ENCODE measurements around the gene FASTKD2.

FASTKD2 gene

DNA sequence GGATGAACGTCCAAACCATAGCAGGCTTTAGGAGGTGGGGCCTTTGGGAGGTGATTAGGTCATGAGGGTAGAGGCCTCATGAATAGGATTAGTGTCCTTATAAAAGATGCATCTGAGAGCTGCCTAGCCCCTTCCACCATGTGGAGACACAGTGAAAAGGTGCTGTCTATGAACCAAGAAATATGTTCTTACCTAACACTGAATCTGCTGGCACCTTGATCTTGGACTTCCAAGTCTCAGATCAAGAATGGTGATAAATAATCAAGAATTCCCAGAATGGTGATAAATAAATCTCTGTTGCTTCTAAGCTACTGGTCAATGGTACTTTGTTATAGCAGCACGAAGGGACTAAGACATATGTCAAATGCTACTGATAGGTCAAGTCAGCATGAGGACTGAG is 32.1 kb upstream of the FASTKD2 start:
- H3K9me3 ChIP-seq (ENCODE audit: insufficient read depth, low read length), result no peaks in the 10 kb centered on the region
- no peaks in the 10 kb centered on the region for H3K79me2 ChIP-seq (ENCODE audit: low read length)
- H3K4me3 ChIP-seq (ENCODE audit: low read length), result no peak overlapping the region
- no peak for TF ChIP-seq EZH2phosphoT487 (IDR thresholded peaks at IDR 0.05; ENCODE audit: low read depth)
- no peak for TF ChIP-seq CTCF (IDR thresholded peaks at IDR 0.05; ENCODE audit: low read depth, low read length)
- H3K9ac ChIP-seq (ENCODE audit: low read length), result no peak overlapping the region
- no peaks in the 10 kb centered on the region for H3K4me1 ChIP-seq (ENCODE audit: low read length)
- H3K4me2 ChIP-seq (ENCODE audit: low read length), result no peak overlapping the region
- peaks cover 5% of the 10 kb centered on the region; the same call in 1 of the 2 replicates for H3K27me3 ChIP-seq (ENCODE audit: low read depth, low read length)
- H2AFZ ChIP-seq (ENCODE audit: low read depth, low read length), result no peak overlapping the region
- no peak overlapping the region for H3K27ac ChIP-seq (ENCODE audit: low read length)
- H4K20me1 ChIP-seq (ENCODE audit: insufficient read depth, low read length), result no peaks in the 10 kb centered on the region
- H3K36me3 ChIP-seq (replicated peaks; ENCODE audit: low read depth, low read length), result no peaks in the 10 kb centered on the region

DNA sequence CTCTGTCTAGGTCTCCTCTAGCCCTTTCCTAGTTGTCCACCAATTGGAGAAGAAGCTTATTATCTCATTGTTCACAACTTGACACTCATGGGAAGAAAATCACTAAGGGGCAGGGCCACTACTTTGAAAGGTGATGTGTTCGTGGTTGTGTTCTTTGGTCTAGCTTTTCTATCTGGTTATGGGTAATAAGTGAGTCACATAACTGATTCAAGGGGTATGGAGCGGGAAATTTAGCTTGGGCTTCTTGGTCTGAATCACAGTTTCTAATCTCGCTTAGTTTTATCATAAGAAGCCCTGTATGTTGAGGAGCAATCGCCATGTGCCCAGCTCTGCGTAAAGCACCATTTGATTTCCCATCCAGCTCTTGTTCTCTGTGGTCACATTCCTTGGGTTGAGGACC is 28.5 kb upstream of the FASTKD2 start:
- Histone ChIP-seq H3K4me2 (ENCODE audit: low read length) (no peak overlapping the region), H2AFZ (ENCODE audit: low read depth, low read length) (no peak overlapping the region), H3K79me2 (ENCODE audit: low read length) (no peaks in the 10 kb centered on the region), H3K36me3 (replicated peaks; ENCODE audit: low read depth, low read length) (no peaks in the 10 kb centered on the region), H4K20me1 (ENCODE audit: insufficient read depth, low read length) (no peaks in the 10 kb centered on the region), H3K9ac (ENCODE audit: low read length) (no peak overlapping the region), H3K4me1 (ENCODE audit: low read length) (no peaks in the 10 kb centered on the region), H3K9me3 (ENCODE audit: insufficient read depth, low read length) (no peaks in the 10 kb centered on the region), H3K27me3 (ENCODE audit: low read depth, low read length) (no peaks in the 10 kb centered on the region), H3K4me3 (ENCODE audit: low read length) (no peak overlapping the region), H3K27ac (ENCODE audit: low read length) (no peak overlapping the region)
- TF ChIP-seq EZH2phosphoT487 (IDR thresholded peaks at IDR 0.05; ENCODE audit: low read depth) (no peak), CTCF (IDR thresholded peaks at IDR 0.05; ENCODE audit: low read depth, low read length) (no peak)

DNA sequence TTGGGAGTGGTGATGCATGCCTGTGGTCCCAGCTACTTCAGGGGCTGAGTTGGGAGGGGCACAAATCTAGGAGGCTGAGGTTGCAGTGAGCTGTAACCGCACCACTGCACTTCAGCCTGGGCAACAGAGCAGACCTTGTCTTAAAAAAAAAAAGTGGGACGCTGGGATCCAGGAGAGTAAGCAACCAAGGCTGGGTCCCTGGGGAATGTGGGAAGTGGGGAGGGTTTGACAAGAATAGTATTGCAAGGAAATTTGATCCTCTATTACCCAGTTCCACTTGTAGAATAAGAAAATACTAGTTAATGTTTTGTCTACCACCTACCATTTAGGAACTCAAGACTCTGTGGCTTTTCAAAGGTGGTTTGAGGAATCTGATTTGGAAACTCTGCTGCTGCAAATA is 26.1 kb upstream of the FASTKD2 start:
- H3K9ac ChIP-seq (ENCODE audit: low read length), result no peak overlapping the region
- no peak overlapping the region for H3K27ac ChIP-seq (ENCODE audit: low read length)
- no peak overlapping the region for H2AFZ ChIP-seq (ENCODE audit: low read depth, low read length)
- H3K4me3 ChIP-seq (ENCODE audit: low read length), result no peak overlapping the region
- no peaks in the 10 kb centered on the region for H3K36me3 ChIP-seq (replicated peaks; ENCODE audit: low read depth, low read length)
- no peak overlapping the region for H3K4me2 ChIP-seq (ENCODE audit: low read length)
- no peaks in the 10 kb centered on the region for H3K79me2 ChIP-seq (ENCODE audit: low read length)
- H3K4me1 ChIP-seq (ENCODE audit: low read length), result no peaks in the 10 kb centered on the region
- H3K9me3 ChIP-seq (ENCODE audit: insufficient read depth, low read length), result no peaks in the 10 kb centered on the region
- no peak for TF ChIP-seq CTCF (IDR thresholded peaks at IDR 0.05; ENCODE audit: low read depth, low read length)
- no peak for TF ChIP-seq EZH2phosphoT487 (IDR thresholded peaks at IDR 0.05; ENCODE audit: low read depth)
- no peaks in the 10 kb centered on the region for H4K20me1 ChIP-seq (ENCODE audit: insufficient read depth, low read length)
- H3K27me3 ChIP-seq (ENCODE audit: low read depth, low read length), result no peaks in the 10 kb centered on the region

- Histone ChIP-seq H3K36me3 (replicated peaks; ENCODE audit: low read depth, low read length) (no peaks in the 10 kb centered on the region), H2AFZ (ENCODE audit: low read depth, low read length) (no peak overlapping the region), H3K79me2 (ENCODE audit: low read length) (no peaks in the 10 kb centered on the region), H3K4me3 (ENCODE audit: low read length) (no peak overlapping the region), H4K20me1 (ENCODE audit: insufficient read depth, low read length) (no peaks in the 10 kb centered on the region), H3K4me2 (ENCODE audit: low read length) (no peak overlapping the region), H3K9me3 (ENCODE audit: insufficient read depth, low read length) (no peaks in the 10 kb centered on the region), H3K9ac (ENCODE audit: low read length) (no peak overlapping the region), H3K4me1 (ENCODE audit: low read length) (no peaks in the 10 kb centered on the region), H3K27me3 (ENCODE audit: low read depth, low read length) (no peaks in the 10 kb centered on the region), H3K27ac (ENCODE audit: low read length) (no peak overlapping the region)
- TF ChIP-seq CTCF (IDR thresholded peaks at IDR 0.05; ENCODE audit: low read depth, low read length) (no peak), EZH2phosphoT487 (IDR thresholded peaks at IDR 0.05; ENCODE audit: low read depth) (no peak)
These were observed 24.6 kb upstream of the FASTKD2 start for GRCh38 chr2:206740800-206741199.
